Measurements from ENCODE around the gene CEBPG. TPM values are rescaled to one million over a fixed set of nuclear protein-coding genes. Genes with fewer than 3 reads are reported as not detected.

Gene CEBPG
- total RNA-seq, 6 experiments from 2014 or later = 15.0 to 32.3 (median 27.1) TPM

GRCh38 chr19:33346665-33347064 is 26.8 kb upstream of the CEBPG start:
- Histone ChIP-seq H3K36me3 (no peaks in the 10 kb centered on the region), H3K4me3 (no peak overlapping the region), H3K9me3 (no peaks in the 10 kb centered on the region), H3K27ac (no peak overlapping the region), H3K4me1 (peaks cover 0 to 32% (median 12%) of the 10 kb centered on the region in 4 donors), H3K27me3 (no peaks in the 10 kb centered on the region)
- TF ChIP-seq POLR2A (IDR thresholded peaks at IDR 0.05) (no peak), CTCF (IDR thresholded peaks at IDR 0.05) (no peak)
- intact Hi-C loops (cut with DNase I) = no loop called here
- ATAC-seq = no peak
- DNase-seq = no peak

GRCh38 chr19:33347300-33347699 is 26.2 kb upstream of the CEBPG start:
- 83% methylated on average over 5 of the region's 10 CpGs for WGBS (ENCODE audit: insufficient coverage, low coverage, low lambda C conversion rate, missing lambda C conversion rate)
- H3K36me3 ChIP-seq = no peaks in the 10 kb centered on the region
- TF ChIP-seq CTCF (IDR thresholded peaks at IDR 0.05) (no peak), POLR2A (IDR thresholded peaks at IDR 0.05) (no peak)
- DNase-seq (no peak), ATAC-seq (no peak)
- H3K9me3 ChIP-seq = no peaks in the 10 kb centered on the region
- peak overlapping the region in 1 of 3 donors; percentile 79 for H3K27ac ChIP-seq
- no peak overlapping the region for H3K4me3 ChIP-seq
- intact Hi-C loops (cut with DNase I) = no loop called here
- H3K4me1 ChIP-seq = peaks cover 0 to 27% (median 12%) of the 10 kb centered on the region in 4 donors
- no peaks in the 10 kb centered on the region for H3K27me3 ChIP-seq

GRCh38 chr19:33348301-33349010 is 25.1 kb upstream of the CEBPG start:
- H3K36me3 ChIP-seq = no peaks in the 10 kb centered on the region
- H3K4me3 ChIP-seq = no peak overlapping the region
- WGBS (ENCODE audit: insufficient coverage, low coverage, low lambda C conversion rate, missing lambda C conversion rate) = 41% methylated on average over 11 of the region's 12 CpGs
- peaks cover 0 to 24% (median 12%) of the 10 kb centered on the region in 4 donors for H3K4me1 ChIP-seq
- TF ChIP-seq CTCF (IDR thresholded peaks at IDR 0.05) (no peak), POLR2A (IDR thresholded peaks at IDR 0.05) (peak; percentile 46)
- DNase-seq = peak; percentile 33 to 72 (median 71)
- no peaks in the 10 kb centered on the region for H3K9me3 ChIP-seq
- H3K27ac ChIP-seq = peak overlapping the region; percentile 64 to 79 (median 69)
- ATAC-seq = peak; percentile 75 to 87 (median 83)
- H3K27me3 ChIP-seq = no peaks in the 10 kb centered on the region
- intact Hi-C loops (cut with DNase I) = no loop called here

- WGBS (ENCODE audit: insufficient coverage, low coverage, low lambda C conversion rate, missing lambda C conversion rate) = 53% methylated on average over 12 of the region's 12 CpGs
- intact Hi-C loops (cut with DNase I) = no loop called here
- peak overlapping the region; percentile 64 to 79 (median 69) for H3K27ac ChIP-seq
- no peaks in the 10 kb centered on the region for H3K9me3 ChIP-seq
- H3K27me3 ChIP-seq = no peaks in the 10 kb centered on the region
- no peak for DNase-seq
- peak; percentile 87 to 88 (median 87) for ATAC-seq
- TF ChIP-seq CTCF (IDR thresholded peaks at IDR 0.05) = no peak
- TF ChIP-seq POLR2A (IDR thresholded peaks at IDR 0.05) = no peak
- H3K36me3 ChIP-seq = no peaks in the 10 kb centered on the region
- H3K4me3 ChIP-seq = no peak overlapping the region
- peaks cover 0 to 24% (median 12%) of the 10 kb centered on the region in 4 donors for H3K4me1 ChIP-seq
Measured at GRCh38 chr19:33349319-33350289, 23.9 kb upstream of the CEBPG start.
